Measurements from ENCODE around the gene AMBP. TPM values are rescaled to one million over a fixed set of nuclear protein-coding genes. Genes with fewer than 3 reads are reported as not detected.

AMBP gene
- total and polyA plus RNA-seq, 2 of the 13 experiments (the other 11 are each of a cell fraction or from before 2014, with no cell fraction given): 1,510 to 2,580 TPM

DNA sequence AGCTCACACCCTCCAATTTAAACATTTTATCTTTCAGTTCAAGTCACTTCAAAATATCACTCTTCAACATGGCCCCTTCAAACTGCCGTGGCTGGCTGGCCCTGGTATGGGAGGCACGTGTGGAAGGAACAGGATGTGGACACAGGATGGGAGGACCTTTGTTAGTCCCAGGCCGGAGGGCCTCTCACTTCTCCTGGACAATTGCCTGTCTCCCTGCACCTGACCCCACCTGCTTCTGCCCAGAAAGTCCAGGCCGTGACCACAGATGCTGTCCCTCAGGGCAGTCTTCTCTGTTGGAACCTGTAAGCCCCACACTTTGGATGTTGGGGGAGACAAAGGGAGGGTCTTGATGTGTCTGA, 19.4 kb downstream of the AMBP start (continued):
- no peak for TF ChIP-seq ZNF253 (CRISPR knock-in tag; IDR thresholded peaks at IDR 0.05; ENCODE audit: borderline replicate concordance)
- TF ChIP-seq THAP11 (CRISPR knock-in tag; IDR thresholded peaks at IDR 0.05): 0 out of 2 replicates have a peak, but pooled peaks have one; percentile 11
- 0 out of 2 replicates have a peak, but pooled peaks have one; percentile 21 for TF ChIP-seq ZNF644 (CRISPR knock-in tag; IDR thresholded peaks at IDR 0.05; ENCODE audit: low read depth)
- no peak for TF ChIP-seq ZSCAN12 (CRISPR knock-in tag; IDR thresholded peaks at IDR 0.05)
- no peak for TF ChIP-seq RBAK (CRISPR knock-in tag; IDR thresholded peaks at IDR 0.05)
- no peak for TF ChIP-seq NFKB2 (CRISPR knock-in tag; IDR thresholded peaks at IDR 0.05; ENCODE audit: borderline replicate concordance)
- TF ChIP-seq HMGA1 (CRISPR knock-in tag; conservative IDR thresholded peaks at IDR 0.05): no peak
- 0 out of 2 replicates have a peak, but pooled peaks have one; percentile 37 for TF ChIP-seq MEIS1 (CRISPR knock-in tag; IDR thresholded peaks at IDR 0.05; ENCODE audit: borderline replicate concordance)
- TF ChIP-seq, protein P1, sequence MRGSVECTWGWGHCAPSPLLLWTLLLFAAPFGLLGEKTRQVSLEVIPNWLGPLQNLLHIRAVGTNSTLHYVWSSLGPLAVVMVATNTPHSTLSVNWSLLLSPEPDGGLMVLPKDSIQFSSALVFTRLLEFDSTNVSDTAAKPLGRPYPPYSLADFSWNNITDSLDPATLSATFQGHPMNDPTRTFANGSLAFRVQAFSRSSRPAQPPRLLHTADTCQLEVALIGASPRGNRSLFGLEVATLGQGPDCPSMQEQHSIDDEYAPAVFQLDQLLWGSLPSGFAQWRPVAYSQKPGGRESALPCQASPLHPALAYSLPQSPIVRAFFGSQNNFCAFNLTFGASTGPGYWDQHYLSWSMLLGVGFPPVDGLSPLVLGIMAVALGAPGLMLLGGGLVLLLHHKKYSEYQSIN (CRISPR knock-in tag; IDR thresholded peaks at IDR 0.05; ENCODE audit: borderline replicate concordance): no peak
- TF ChIP-seq, protein P2, sequence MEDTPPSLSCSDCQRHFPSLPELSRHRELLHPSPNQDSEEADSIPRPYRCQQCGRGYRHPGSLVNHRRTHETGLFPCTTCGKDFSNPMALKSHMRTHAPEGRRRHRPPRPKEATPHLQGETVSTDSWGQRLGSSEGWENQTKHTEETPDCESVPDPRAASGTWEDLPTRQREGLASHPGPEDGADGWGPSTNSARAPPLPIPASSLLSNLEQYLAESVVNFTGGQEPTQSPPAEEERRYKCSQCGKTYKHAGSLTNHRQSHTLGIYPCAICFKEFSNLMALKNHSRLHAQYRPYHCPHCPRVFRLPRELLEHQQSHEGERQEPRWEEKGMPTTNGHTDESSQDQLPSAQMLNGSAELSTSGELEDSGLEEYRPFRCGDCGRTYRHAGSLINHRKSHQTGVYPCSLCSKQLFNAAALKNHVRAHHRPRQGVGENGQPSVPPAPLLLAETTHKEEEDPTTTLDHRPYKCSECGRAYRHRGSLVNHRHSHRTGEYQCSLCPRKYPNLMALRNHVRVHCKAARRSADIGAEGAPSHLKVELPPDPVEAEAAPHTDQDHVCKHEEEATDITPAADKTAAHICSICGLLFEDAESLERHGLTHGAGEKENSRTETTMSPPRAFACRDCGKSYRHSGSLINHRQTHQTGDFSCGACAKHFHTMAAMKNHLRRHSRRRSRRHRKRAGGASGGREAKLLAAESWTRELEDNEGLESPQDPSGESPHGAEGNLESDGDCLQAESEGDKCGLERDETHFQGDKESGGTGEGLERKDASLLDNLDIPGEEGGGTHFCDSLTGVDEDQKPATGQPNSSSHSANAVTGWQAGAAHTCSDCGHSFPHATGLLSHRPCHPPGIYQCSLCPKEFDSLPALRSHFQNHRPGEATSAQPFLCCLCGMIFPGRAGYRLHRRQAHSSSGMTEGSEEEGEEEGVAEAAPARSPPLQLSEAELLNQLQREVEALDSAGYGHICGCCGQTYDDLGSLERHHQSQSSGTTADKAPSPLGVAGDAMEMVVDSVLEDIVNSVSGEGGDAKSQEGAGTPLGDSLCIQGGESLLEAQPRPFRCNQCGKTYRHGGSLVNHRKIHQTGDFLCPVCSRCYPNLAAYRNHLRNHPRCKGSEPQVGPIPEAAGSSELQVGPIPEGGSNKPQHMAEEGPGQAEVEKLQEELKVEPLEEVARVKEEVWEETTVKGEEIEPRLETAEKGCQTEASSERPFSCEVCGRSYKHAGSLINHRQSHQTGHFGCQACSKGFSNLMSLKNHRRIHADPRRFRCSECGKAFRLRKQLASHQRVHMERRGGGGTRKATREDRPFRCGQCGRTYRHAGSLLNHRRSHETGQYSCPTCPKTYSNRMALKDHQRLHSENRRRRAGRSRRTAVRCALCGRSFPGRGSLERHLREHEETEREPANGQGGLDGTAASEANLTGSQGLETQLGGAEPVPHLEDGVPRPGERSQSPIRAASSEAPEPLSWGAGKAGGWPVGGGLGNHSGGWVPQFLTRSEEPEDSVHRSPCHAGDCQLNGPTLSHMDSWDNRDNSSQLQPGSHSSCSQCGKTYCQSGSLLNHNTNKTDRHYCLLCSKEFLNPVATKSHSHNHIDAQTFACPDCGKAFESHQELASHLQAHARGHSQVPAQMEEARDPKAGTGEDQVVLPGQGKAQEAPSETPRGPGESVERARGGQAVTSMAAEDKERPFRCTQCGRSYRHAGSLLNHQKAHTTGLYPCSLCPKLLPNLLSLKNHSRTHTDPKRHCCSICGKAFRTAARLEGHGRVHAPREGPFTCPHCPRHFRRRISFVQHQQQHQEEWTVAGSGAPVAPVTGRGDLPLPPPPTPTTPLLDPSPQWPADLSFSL (CRISPR knock-in tag; IDR thresholded peaks at IDR 0.05): no peak
- TF ChIP-seq, protein P3, sequence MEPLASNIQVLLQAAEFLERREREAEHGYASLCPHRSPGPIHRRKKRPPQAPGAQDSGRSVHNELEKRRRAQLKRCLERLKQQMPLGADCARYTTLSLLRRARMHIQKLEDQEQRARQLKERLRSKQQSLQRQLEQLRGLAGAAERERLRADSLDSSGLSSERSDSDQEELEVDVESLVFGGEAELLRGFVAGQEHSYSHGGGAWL (CRISPR knock-in tag; IDR thresholded peaks at IDR 0.05): no peak
- no peak; the same call in 1 of the 2 replicates for TF ChIP-seq GATAD1 (CRISPR knock-in tag; IDR thresholded peaks at IDR 0.05)
- TF ChIP-seq GPN1 (CRISPR knock-in tag; IDR thresholded peaks at IDR 0.05; ENCODE audit: borderline replicate concordance): no peak
- no peak for TF ChIP-seq HNF4G (IDR thresholded peaks at IDR 0.05; ENCODE audit: borderline replicate concordance, low read depth, low read length)
- TF ChIP-seq HNF4G (CRISPR knock-in tag; IDR thresholded peaks at IDR 0.05; ENCODE audit: borderline replicate concordance, low read depth): 0 out of 2 replicates have a peak, but pooled peaks have one; percentile 12
- 0 out of 2 replicates have a peak, but pooled peaks have one; percentile 56 for TF ChIP-seq ZNF572 (CRISPR knock-in tag; IDR thresholded peaks at IDR 0.05)
- TF ChIP-seq EP300 (IDR thresholded peaks at IDR 0.05; ENCODE audit: low read depth in 2 of 2, low read length in 2 of 2): no peak
- peak; percentile 37; the same call in 1 of the 2 replicates for TF ChIP-seq EP300 (CRISPR knock-in tag; IDR thresholded peaks at IDR 0.05; ENCODE audit: borderline replicate concordance)
- 0 out of 2 replicates have a peak, but pooled peaks have one; percentile 31 for TF ChIP-seq ZNF224 (CRISPR knock-in tag; IDR thresholded peaks at IDR 0.05)
- TF ChIP-seq HDAC6 (IDR thresholded peaks at IDR 0.05; ENCODE audit: low read depth, low read length): no peak
- TF ChIP-seq, protein P4, sequence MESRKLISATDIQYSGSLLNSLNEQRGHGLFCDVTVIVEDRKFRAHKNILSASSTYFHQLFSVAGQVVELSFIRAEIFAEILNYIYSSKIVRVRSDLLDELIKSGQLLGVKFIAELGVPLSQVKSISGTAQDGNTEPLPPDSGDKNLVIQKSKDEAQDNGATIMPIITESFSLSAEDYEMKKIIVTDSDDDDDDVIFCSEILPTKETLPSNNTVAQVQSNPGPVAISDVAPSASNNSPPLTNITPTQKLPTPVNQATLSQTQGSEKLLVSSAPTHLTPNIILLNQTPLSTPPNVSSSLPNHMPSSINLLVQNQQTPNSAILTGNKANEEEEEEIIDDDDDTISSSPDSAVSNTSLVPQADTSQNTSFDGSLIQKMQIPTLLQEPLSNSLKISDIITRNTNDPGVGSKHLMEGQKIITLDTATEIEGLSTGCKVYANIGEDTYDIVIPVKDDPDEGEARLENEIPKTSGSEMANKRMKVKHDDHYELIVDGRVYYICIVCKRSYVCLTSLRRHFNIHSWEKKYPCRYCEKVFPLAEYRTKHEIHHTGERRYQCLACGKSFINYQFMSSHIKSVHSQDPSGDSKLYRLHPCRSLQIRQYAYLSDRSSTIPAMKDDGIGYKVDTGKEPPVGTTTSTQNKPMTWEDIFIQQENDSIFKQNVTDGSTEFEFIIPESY (CRISPR knock-in tag; IDR thresholded peaks at IDR 0.05): no peak
